Stimulated activated CD8-positive, alpha-beta memory T cell treated with anti-CD3 and anti-CD28 coated beads, Interleukin-7, amount 100 ng/mL, for 4 hours (primary cell): ENCODE data around the gene TPM4.
"Not testable (repeated sequence)": the region's sequence is repeated elsewhere in the genome, so short reads cannot be mapped to it uniquely, and the experiment has no call there.

Experiments
- DNase-seq, 2 donors: peaks; one replicate each; pipeline ENCODE4 v3.0.0-alpha.2; 2020; ENCODE audit warnings: low read depth in 2 of 2

The TPM4 gene

GRCh38 chr19:16098416-16098768 is 22.1 kb downstream of the TPM4 start:
- DNase-seq, result no peak

- no peak for DNase-seq
Observed at GRCh38 chr19:16098821-16099220, 22.5 kb downstream of the TPM4 start.

- not testable (repeated sequence) for DNase-seq
Observed at GRCh38 chr19:16099314-16099965, 23.1 kb downstream of the TPM4 start.

- no peak for DNase-seq
Observed at GRCh38 chr19:16100524-16100923, 24.2 kb downstream of the TPM4 start.

- DNase-seq, result no peak
Observed at GRCh38 chr19:16104722-16105121, 28.4 kb downstream of the TPM4 start.

GRCh38 chr19:16106121-16106520 is 29.8 kb downstream of the TPM4 start:
- DNase-seq, result no peak

GRCh38 chr19:16111160-16111908 is 35.0 kb downstream of the TPM4 start, which contains the start of gene RAB8A:
Gene RAB8A, plus strand, starts transcription at chr19:16111889. Its CDS starts 13 bp downstream, at chr19:16111902.
- DNase-seq, result peak; percentile 94 to 97

- no peak for DNase-seq
Observed at GRCh38 chr19:16111909-16112752, 35.8 kb downstream of the TPM4 start.

GRCh38 chr19:16112778-16113177 is 36.5 kb downstream of the TPM4 start:
- DNase-seq, result no peak

GRCh38 chr19:16113727-16114126 is 37.4 kb downstream of the TPM4 start:
- DNase-seq, result no peak

- no peak for DNase-seq
Observed at GRCh38 chr19:16115301-16116039, 39.2 kb downstream of the TPM4 start.

- no peak for DNase-seq
Observed at GRCh38 chr19:16116067-16116466, 39.8 kb downstream of the TPM4 start.

- DNase-seq, result no peak
Observed at GRCh38 chr19:16117594-16118033, 41.3 kb downstream of the TPM4 start.

- DNase-seq, result peak in 1 of 2 donors; percentile 17
Observed at GRCh38 chr19:16118489-16119033, 42.3 kb downstream of the TPM4 start.

- peak in 1 of 2 donors; percentile 26 for DNase-seq
Observed at GRCh38 chr19:16119075-16119857, 43.0 kb downstream of the TPM4 start.

- no peak for DNase-seq
Observed at GRCh38 chr19:16121141-16121540, 44.8 kb downstream of the TPM4 start.

- DNase-seq, result no peak
Observed at GRCh38 chr19:16121967-16122366, 45.7 kb downstream of the TPM4 start.

GRCh38 chr19:16124953-16125352 is 48.7 kb downstream of the TPM4 start:
- no peak for DNase-seq

- no peak for DNase-seq
Observed at GRCh38 chr19:16125737-16126495, 49.6 kb downstream of the TPM4 start.

GRCh38 chr19:16127080-16127479 is 50.8 kb downstream of the TPM4 start:
- DNase-seq, result no peak
